Trophoblast cell (in vitro differentiated cells and primary cell): ENCODE measurements around the gene SHC2.

Experiments
- DNase-seq, 2 donors: peaks; one replicate each; pipeline ENCODE4 v3.0.0-alpha.2; 2016
- H2AFZ ChIP-seq: 2 replicates; pipeline ENCODE4 v1.6.1; 2013; ENCODE audit warnings: low read length, moderate library complexity, mild to moderate bottlenecking; ENCODE audit not compliant: insufficient read depth, poor library complexity
- H2AK5ac ChIP-seq: 2 replicates; pipeline ENCODE4 v1.6.1; 2013; ENCODE audit warnings: mild to moderate bottlenecking, low read length
- H2BK120ac ChIP-seq: 2 replicates; pipeline ENCODE4 v1.6.1; 2013; ENCODE audit warnings: low read length, mild to moderate bottlenecking, moderate library complexity; ENCODE audit not compliant: insufficient read depth, poor library complexity
- H2BK12ac ChIP-seq: 2 replicates; pipeline ENCODE4 v1.6.1; 2013; ENCODE audit warnings: mild to moderate bottlenecking, low read length, moderate library complexity
- H2BK5ac ChIP-seq: 2 replicates; pipeline ENCODE4 v1.6.1; 2013; ENCODE audit warnings: low read length, low read depth, moderate library complexity, mild to moderate bottlenecking; ENCODE audit not compliant: poor library complexity
- H3K14ac ChIP-seq: 2 replicates; pipeline ENCODE4 v1.6.1; 2013; ENCODE audit warnings: mild to moderate bottlenecking, low read length
- H3K18ac ChIP-seq: 2 replicates; pipeline ENCODE4 v1.6.1; 2013; ENCODE audit warnings: mild to moderate bottlenecking, low read length
- H3K23ac ChIP-seq: 2 replicates; pipeline ENCODE4 v1.6.1; 2013; ENCODE audit warnings: low read length
- H3K27ac ChIP-seq: 2 replicates; pipeline ENCODE4 v1.5.1; 2013; ENCODE audit warnings: low read depth, mild to moderate bottlenecking, inconsistent platforms, low read length, moderate library complexity
- H3K27me3 ChIP-seq: 2 replicates; pipeline ENCODE4 v1.6.1; 2013; ENCODE audit warnings: inconsistent platforms, mild to moderate bottlenecking, low read length, moderate library complexity; ENCODE audit not compliant: insufficient read depth
- H3K36me3 ChIP-seq, 2 experiments: 1 replicate in 1 of 2; 2 replicates in 1 of 2; pipeline ENCODE4 v1.6.1; 2013; ENCODE audit warnings: low read length in 2 of 2, mild to moderate bottlenecking in 2 of 2, moderate library complexity in 1 of 2; ENCODE audit not compliant: insufficient read depth in 2 of 2, control insufficient read depth in 1 of 2
- H3K4ac ChIP-seq: 2 replicates; pipeline ENCODE4 v1.6.1; 2013; ENCODE audit warnings: low read depth, mild to moderate bottlenecking, low read length, moderate library complexity
- H3K4me1 ChIP-seq, 2 experiments: 1 replicate in 1 of 2; 2 replicates in 1 of 2; pipeline ENCODE4 v1.6.1; 2013; ENCODE audit warnings: low read length in 2 of 2, mild to moderate bottlenecking in 2 of 2, moderate library complexity in 1 of 2; ENCODE audit not compliant: insufficient read depth in 2 of 2, control insufficient read depth in 1 of 2
- H3K4me2 ChIP-seq: 2 replicates; pipeline ENCODE4 v1.6.1; 2013; ENCODE audit warnings: inconsistent platforms, mild to moderate bottlenecking, low read length, moderate library complexity
- H3K4me3 ChIP-seq: 2 replicates; pipeline ENCODE4 v1.5.1; 2013; ENCODE audit warnings: mild to moderate bottlenecking, low read depth, low read length, inconsistent platforms
- H3K79me1 ChIP-seq: one replicate; pipeline ENCODE4 v1.6.1; 2013; ENCODE audit warnings: low read length
- H3K79me2 ChIP-seq: 2 replicates; pipeline ENCODE4 v1.6.1; 2013; ENCODE audit warnings: low read length, mild to moderate bottlenecking; ENCODE audit not compliant: control insufficient read depth, insufficient read depth, poor library complexity
- H3K9ac ChIP-seq: 2 replicates; pipeline ENCODE4 v1.6.1; 2013; ENCODE audit warnings: mild to moderate bottlenecking, low read length
- H3K9me3 ChIP-seq: 2 replicates; pipeline ENCODE4 v1.6.1; 2013; ENCODE audit warnings: low read depth, mild to moderate bottlenecking, control low read depth, inconsistent platforms, low read length; ENCODE audit not compliant: insufficient read depth
- H4K12ac ChIP-seq: 2 replicates; pipeline ENCODE4 v1.6.1; 2013; ENCODE audit warnings: low read depth, mild to moderate bottlenecking, low read length, moderate library complexity
- H4K8ac ChIP-seq: 2 replicates; pipeline ENCODE4 v1.6.1; 2013; ENCODE audit warnings: low read depth, mild to moderate bottlenecking, low read length, moderate library complexity
- H4K91ac ChIP-seq: one replicate; pipeline ENCODE4 v1.6.1; 2013; ENCODE audit warnings: low read depth, mild to moderate bottlenecking, low read length, moderate library complexity
- WGBS: extraction: QIAGEN DNeasy Blood & Tissue Kit; methylation state at CpG from one replicate; pipeline ENCODE4 v1.1.7; 2013; ENCODE audit warnings: missing lambda C conversion rate; ENCODE audit not compliant: insufficient read length, insufficient coverage; ENCODE audit errors: extremely low coverage; 5-methylcytosine and 5-hydroxymethylcytosine counted together

The SHC2 gene

DNA sequence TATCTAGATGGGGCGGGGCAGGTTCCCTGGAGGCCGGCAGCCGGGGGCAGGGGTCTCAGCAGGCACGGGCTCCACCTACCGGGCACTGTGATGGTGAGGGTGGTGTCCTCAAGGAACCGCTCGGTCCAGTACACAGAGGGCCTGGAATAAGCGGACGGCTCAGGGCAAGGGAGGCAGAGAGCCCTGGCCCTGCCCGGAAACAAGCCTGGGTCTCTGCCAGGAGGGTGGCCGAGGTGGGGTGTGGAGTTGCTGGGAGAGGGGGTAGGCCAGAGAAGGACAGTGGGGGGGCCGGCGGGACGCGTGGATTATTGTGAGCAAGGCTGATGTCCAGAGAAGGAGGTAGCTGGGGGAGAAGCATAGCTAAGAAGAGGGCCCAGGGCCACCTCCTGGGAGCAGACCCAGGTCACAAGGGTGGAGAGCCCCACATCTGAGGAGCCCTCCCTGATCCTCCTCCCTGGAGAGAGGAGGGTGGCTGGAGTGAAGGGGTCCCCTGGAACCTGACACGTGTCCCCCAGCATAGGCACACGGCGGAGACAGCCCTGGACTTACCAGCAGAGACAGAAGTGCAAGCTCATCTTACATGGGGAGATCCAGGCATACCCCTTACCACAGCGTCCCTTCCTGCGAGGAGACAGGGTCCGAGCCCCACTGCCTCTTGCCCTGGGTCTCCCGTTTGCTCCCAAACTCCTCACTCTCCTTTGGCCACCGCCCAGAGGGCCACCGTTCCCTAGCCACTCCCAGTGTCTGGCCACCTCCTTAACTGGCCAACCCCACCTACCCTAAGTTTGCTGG lies 87.2 kb downstream of the SHC2 start:
- Histone ChIP-seq H3K79me1 (no peaks in the 10 kb centered on the region), H3K9ac (no peak overlapping the region), H2AFZ (no peak overlapping the region), H3K79me2 (no peaks in the 10 kb centered on the region), H4K8ac (no peak overlapping the region), H3K4me1 (no peaks in the 10 kb centered on the region), H3K27ac (no peak overlapping the region), H3K4me2 (no peak overlapping the region), H2BK120ac (no peak overlapping the region), H3K23ac (no peak overlapping the region), H3K27me3 (no peaks in the 10 kb centered on the region), H3K14ac (no peak overlapping the region), H2AK5ac (no peak overlapping the region), H2BK5ac (no peak overlapping the region), H2BK12ac (no peak overlapping the region), H3K4ac (no peak overlapping the region), H3K9me3 (peaks cover 3% of the 10 kb centered on the region), H3K36me3 (no peaks in the 10 kb centered on the region), H4K91ac (no peak overlapping the region), H3K18ac (no peak overlapping the region), H4K12ac (no peak overlapping the region), H3K4me3 (no peak overlapping the region)
- WGBS = no CpG with 5 or more reads among the region's 24 CpGs
- DNase-seq = no peak

DNA sequence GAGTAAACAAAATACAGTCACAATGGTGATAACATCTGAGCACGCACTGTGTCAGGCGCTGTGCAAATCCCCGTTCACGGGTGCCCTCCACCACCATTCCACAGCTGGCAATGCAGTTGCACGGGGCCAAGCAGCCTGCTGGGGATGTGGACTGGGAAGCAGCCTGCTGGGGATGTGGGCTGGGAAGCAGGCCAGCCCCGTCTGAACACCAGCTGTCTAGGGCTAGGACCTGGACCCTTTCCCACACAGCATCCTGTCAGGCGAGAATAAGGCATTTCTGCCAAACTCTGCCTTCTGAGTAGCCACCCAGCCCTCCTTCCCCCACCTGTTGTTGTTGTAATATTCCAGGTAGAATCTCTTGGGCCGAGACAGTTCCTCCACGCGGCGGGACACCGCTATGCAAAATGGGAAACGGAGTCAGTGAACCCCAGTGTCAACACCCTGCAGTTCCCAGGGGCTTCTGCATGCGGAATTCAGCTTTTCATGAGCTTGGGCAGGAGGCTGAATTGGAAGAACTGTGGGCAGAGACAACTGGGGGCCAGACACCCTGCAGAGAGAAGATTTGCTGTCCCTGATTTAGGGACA lies 88.4 kb downstream of the SHC2 start:
- Histone ChIP-seq H3K27me3 (no peaks in the 10 kb centered on the region), H2AFZ (no peak overlapping the region), H3K36me3 (no peaks in the 10 kb centered on the region), H3K4me2 (no peak overlapping the region), H3K27ac (no peak overlapping the region), H2AK5ac (no peak overlapping the region), H3K23ac (no peak overlapping the region), H2BK120ac (no peak overlapping the region), H3K9ac (no peak overlapping the region), H3K4me1 (peaks cover 0 to 2% of the 10 kb centered on the region in 2 experiments), H3K4me3 (no peak overlapping the region), H3K79me1 (no peaks in the 10 kb centered on the region), H3K14ac (no peak overlapping the region), H3K9me3 (peaks cover 3% of the 10 kb centered on the region), H3K18ac (no peak overlapping the region), H4K12ac (no peak overlapping the region), H2BK12ac (no peak overlapping the region), H2BK5ac (no peak overlapping the region), H4K91ac (no peak overlapping the region), H3K4ac (no peak overlapping the region), H3K79me2 (no peaks in the 10 kb centered on the region), H4K8ac (no peak overlapping the region)
- DNase-seq = no peak
- no CpG with 5 or more reads among the region's 14 CpGs for WGBS

- H3K9ac ChIP-seq = no peak overlapping the region
- peaks cover 3% of the 10 kb centered on the region for H3K9me3 ChIP-seq
- no peak overlapping the region for H2BK5ac ChIP-seq
- H4K91ac ChIP-seq = no peak overlapping the region
- no peak overlapping the region for H3K27ac ChIP-seq
- no peak for DNase-seq
- H3K4me2 ChIP-seq = no peak overlapping the region
- no peak overlapping the region for H3K4ac ChIP-seq
- no peaks in the 10 kb centered on the region for H3K79me2 ChIP-seq
- H3K18ac ChIP-seq = no peak overlapping the region
- H2AK5ac ChIP-seq = no peak overlapping the region
- no peaks in the 10 kb centered on the region for H3K79me1 ChIP-seq
- no peak overlapping the region for H3K4me3 ChIP-seq
- peaks cover 0 to 2% of the 10 kb centered on the region in 2 experiments for H3K4me1 ChIP-seq
- H2BK120ac ChIP-seq = no peak overlapping the region
- H2BK12ac ChIP-seq = no peak overlapping the region
- H4K12ac ChIP-seq = no peak overlapping the region
- no peaks in the 10 kb centered on the region for H3K27me3 ChIP-seq
- H3K14ac ChIP-seq = no peak overlapping the region
- H3K23ac ChIP-seq = no peak overlapping the region
- no peak overlapping the region for H2AFZ ChIP-seq
- WGBS = no CpG with 5 or more reads among the region's 17 CpGs
- no peaks in the 10 kb centered on the region for H3K36me3 ChIP-seq
- H4K8ac ChIP-seq = no peak overlapping the region
Measured at GRCh38 chr19:371501-372168, 89.2 kb downstream of the SHC2 start.

DNA sequence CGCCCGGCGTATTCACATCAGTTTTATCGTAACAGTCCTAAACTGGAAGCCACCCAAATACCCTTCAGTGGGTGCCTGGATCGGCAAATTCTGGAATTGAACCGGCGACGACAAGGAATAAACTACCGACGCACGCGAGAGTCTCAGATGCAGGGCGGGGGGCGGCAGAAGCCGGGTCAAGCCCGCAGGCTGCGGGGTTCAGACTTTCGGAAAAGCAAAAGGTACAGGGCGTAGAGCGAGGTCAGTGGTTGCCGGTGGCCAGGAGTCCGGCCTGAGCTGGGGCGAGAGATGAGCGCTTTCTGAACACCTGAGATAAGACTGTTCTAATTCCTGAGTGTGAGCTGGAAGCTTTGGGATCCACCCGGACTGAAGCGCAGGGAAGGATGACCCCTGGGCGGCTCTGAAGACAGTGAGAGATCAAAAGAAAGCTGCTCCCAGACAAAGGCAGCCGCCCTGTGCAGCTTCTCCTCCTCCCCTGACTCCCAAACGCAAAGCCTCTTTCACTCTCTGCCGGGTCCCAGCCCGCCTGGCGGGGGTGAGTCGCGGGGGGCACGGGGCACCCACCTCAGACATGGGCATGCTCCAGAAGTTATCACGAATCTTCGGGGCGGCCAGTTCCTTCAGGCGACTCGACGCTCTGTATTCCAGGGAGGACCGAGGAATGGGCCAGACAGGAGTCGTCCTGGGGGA lies 90.0 kb downstream of the SHC2 start:
- peaks cover 3% of the 10 kb centered on the region for H3K9me3 ChIP-seq
- H3K4ac ChIP-seq = no peak overlapping the region
- no peak overlapping the region for H2BK5ac ChIP-seq
- H3K4me3 ChIP-seq = no peak overlapping the region
- no peak overlapping the region for H3K4me2 ChIP-seq
- H3K79me1 ChIP-seq = no peaks in the 10 kb centered on the region
- no peak overlapping the region for H2BK120ac ChIP-seq
- DNase-seq = no peak
- no peak overlapping the region for H4K91ac ChIP-seq
- no peak overlapping the region for H3K23ac ChIP-seq
- no peaks in the 10 kb centered on the region for H3K79me2 ChIP-seq
- H3K36me3 ChIP-seq = no peaks in the 10 kb centered on the region
- H2BK12ac ChIP-seq = no peak overlapping the region
- H3K27me3 ChIP-seq = no peaks in the 10 kb centered on the region
- H4K8ac ChIP-seq = no peak overlapping the region
- no peak overlapping the region for H3K27ac ChIP-seq
- no peak overlapping the region for H4K12ac ChIP-seq
- H3K18ac ChIP-seq = no peak overlapping the region
- no peak overlapping the region for H2AFZ ChIP-seq
- no peak overlapping the region for H2AK5ac ChIP-seq
- no peak overlapping the region for H3K9ac ChIP-seq
- no peak overlapping the region for H3K14ac ChIP-seq
- no CpG with 5 or more reads among the region's 43 CpGs for WGBS
- peaks cover 0 to 2% of the 10 kb centered on the region in 2 experiments for H3K4me1 ChIP-seq
